A673 (cell line): ENCODE results near the gene TBC1D5.

ENCODE experiments used
- CTCF ChIP-seq: fragments of 300-800, 200-600 bp; sonication (generic); conservative IDR thresholded peaks from 2 replicates; pipeline ENCODE4 v1.5.1; 2017; ENCODE audit warnings: low read depth, mild to moderate bottlenecking, antibody characterized with exemption, low read length, moderate library complexity, mixed read lengths
- EZH2 ChIP-seq: fragments of 200-600 bp; sonication (generic); IDR thresholded peaks from 2 replicates; pipeline ENCODE4 v1.6.1; 2017; ENCODE audit warnings: borderline replicate concordance, low read depth, mild to moderate bottlenecking, mixed read lengths, antibody characterized with exemption, low read length; ENCODE audit not compliant: poor library complexity, severe bottlenecking

- no peak for TF ChIP-seq CTCF
- no peak for TF ChIP-seq EZH2
These were observed 235.0 kb downstream of the TBC1D5 start for GRCh38 chr3:17507480-17507879.
